IMR-90 (cell line): ENCODE measurements around the gene AKAP12. TPM values are rescaled to one million over a fixed set of nuclear protein-coding genes. Genes with fewer than 3 reads are reported as not detected.

Experiments
- ATAC-seq: fragments of 200-7000 bp; cut with Tn5 transposase; 2 replicates; pipeline ENCODE4 v1.9.1; 2020; ENCODE audit warnings: low read depth, mild to moderate bottlenecking, moderate library complexity
- BruUV-seq: library from RNA; stranded (reverse); fragments of 400-500 nt; replicated peaks from 2 replicates; lab custom pipeline; 2021; lab: Mats Ljungman, UMichigan
- CTCF ChIA-PET: fragments of 300-600 bp; formaldehyde crosslinking; extraction: SDS; loops from one replicate; lab custom pipeline; 2021; ENCODE audit warnings: antibody characterized with exemption; lab: Yijun Ruan, JAX
- POLR2A ChIA-PET: fragments of 300-600 bp; sonication (Branson Sonifier 250); formaldehyde crosslinking; loops from one replicate; lab custom pipeline; 2022; ENCODE audit warnings: antibody characterized with exemption; ENCODE audit not compliant: unreplicated experiment; lab: Charles Lee
- DNase-seq: peaks from one replicate; pipeline ENCODE4 v3.0.0; 2013
- H2AFZ ChIP-seq: replicated peaks from 2 replicates; pipeline ENCODE3; 2013; ENCODE audit warnings: low read length, mild to moderate bottlenecking; ENCODE audit not compliant: poor library complexity
- H2AK5ac ChIP-seq: 2 replicates; pipeline ENCODE4 v1.6.1; 2013; ENCODE audit warnings: low read depth, low read length, inconsistent platforms
- H2AK9ac ChIP-seq: replicated peaks from 2 replicates; pipeline ENCODE3; 2013; ENCODE audit warnings: mild to moderate bottlenecking, low read depth, low read length, moderate library complexity; ENCODE audit not compliant: poor library complexity
- H2BK120ac ChIP-seq: 2 replicates; pipeline ENCODE4 v1.6.1; 2013; ENCODE audit warnings: low read depth, low read length, inconsistent platforms
- H2BK15ac ChIP-seq: 3 replicates; pipeline ENCODE4 v1.6.1; 2013; ENCODE audit warnings: low read depth, low read length, inconsistent platforms
- H2BK20ac ChIP-seq: 2 replicates; pipeline ENCODE4 v1.6.1; 2013; ENCODE audit warnings: low read depth, mild to moderate bottlenecking, inconsistent platforms, low read length, moderate library complexity
- H2BK5ac ChIP-seq: 2 replicates; pipeline ENCODE4 v1.6.1; 2013; ENCODE audit warnings: mild to moderate bottlenecking, low read depth, low read length, inconsistent platforms; ENCODE audit not compliant: poor library complexity, severe bottlenecking
- H3K14ac ChIP-seq: replicated peaks from 2 replicates; pipeline ENCODE4 v1.6.1; 2013; ENCODE audit warnings: low read depth, low read length, inconsistent platforms
- H3K18ac ChIP-seq: 2 replicates; pipeline ENCODE4 v1.6.1; 2013; ENCODE audit warnings: low read depth, low read length, control low read depth
- H3K23ac ChIP-seq: 2 replicates; pipeline ENCODE4 v1.6.1; 2013; ENCODE audit warnings: low read depth, low read length, inconsistent platforms
- H3K27ac ChIP-seq: 2 replicates; pipeline ENCODE4 v1.5.1; 2013; ENCODE audit warnings: mild to moderate bottlenecking, control low read depth, low read length; ENCODE audit not compliant: insufficient read depth
- H3K27me3 ChIP-seq: 2 replicates; pipeline ENCODE4 v1.6.1; 2013; ENCODE audit warnings: low read length; ENCODE audit not compliant: control insufficient read depth, insufficient read depth
- H3K36me3 ChIP-seq: 2 replicates; pipeline ENCODE4 v1.6.1; 2013; ENCODE audit warnings: low read length, mixed read lengths; ENCODE audit not compliant: control insufficient read depth, insufficient read depth
- H3K4ac ChIP-seq: 2 replicates; pipeline ENCODE4 v1.6.1; 2013; ENCODE audit warnings: low read depth, low read length, inconsistent platforms
- H3K4me1 ChIP-seq: 2 replicates; pipeline ENCODE4 v1.6.1; 2013; ENCODE audit warnings: low read length, mixed read lengths; ENCODE audit not compliant: control insufficient read depth, insufficient read depth
- H3K4me2 ChIP-seq: 2 replicates; pipeline ENCODE4 v1.6.1; 2013; ENCODE audit warnings: low read depth, mild to moderate bottlenecking, control low read depth, low read length, moderate library complexity
- H3K4me3 ChIP-seq: 2 replicates; pipeline ENCODE4 v1.5.1; 2013; ENCODE audit warnings: low read depth, mild to moderate bottlenecking, control low read depth, low read length, moderate library complexity; ENCODE audit not compliant: insufficient read depth
- H3K56ac ChIP-seq: 2 replicates; pipeline ENCODE4 v1.6.1; 2013; ENCODE audit warnings: low read length, inconsistent platforms; ENCODE audit not compliant: insufficient read depth; ENCODE audit errors: extremely low read depth
- H3K79me1 ChIP-seq, 2 experiments: 2 replicates each; pipeline ENCODE4 v1.6.1; 2013; ENCODE audit warnings: low read length in 2 of 2, inconsistent platforms in 1 of 2, low read depth in 1 of 2
- H3K9ac ChIP-seq: 2 replicates; pipeline ENCODE4 v1.6.1; 2013; ENCODE audit warnings: low read depth, low read length, control low read depth
- H3K9me1 ChIP-seq: 2 replicates; pipeline ENCODE4 v1.6.1; 2013; ENCODE audit warnings: low read length, inconsistent platforms; ENCODE audit not compliant: insufficient read depth
- H3K9me3 ChIP-seq: 2 replicates; pipeline ENCODE4 v1.6.1; 2013; ENCODE audit warnings: low read length; ENCODE audit not compliant: control insufficient read depth, insufficient read depth
- H4K20me1 ChIP-seq: 2 replicates; pipeline ENCODE4 v1.6.1; 2013; ENCODE audit warnings: low read length, inconsistent platforms; ENCODE audit not compliant: insufficient read depth
- H4K5ac ChIP-seq: 2 replicates; pipeline ENCODE4 v1.6.1; 2013; ENCODE audit warnings: mild to moderate bottlenecking, low read depth, low read length, control low read depth
- H4K8ac ChIP-seq, 2 experiments: 2 replicates each; pipeline ENCODE4 v1.6.1; 2013; ENCODE audit warnings: low read depth in 2 of 2, low read length in 2 of 2, control low read depth in 1 of 2, inconsistent platforms in 1 of 2
- H4K91ac ChIP-seq: 2 replicates; pipeline ENCODE4 v1.6.1; 2013; ENCODE audit warnings: low read depth, low read length, inconsistent platforms; ENCODE audit not compliant: insufficient read depth
- BHLHE40 ChIP-seq: fragments of 150-350 bp; IDR thresholded peaks from 2 replicates; pipeline ENCODE4 v1.6.1; 2016; ENCODE audit warnings: mild to moderate bottlenecking, low read depth, low read length
- CEBPB ChIP-seq: IDR thresholded peaks from 2 replicates; pipeline ENCODE4 v1.6.1; 2012; ENCODE audit warnings: low read depth, low read length, improper control_type of control experiment
- MAZ ChIP-seq: IDR thresholded peaks from 2 replicates; pipeline ENCODE4 v1.6.1; 2012; ENCODE audit warnings: low read depth, mild to moderate bottlenecking, low read length, improper control_type of control experiment, moderate library complexity, borderline replicate concordance
- MXI1 ChIP-seq: IDR thresholded peaks from 2 replicates; pipeline ENCODE4 v1.6.1; 2012; ENCODE audit warnings: low read depth, mild to moderate bottlenecking, low read length, moderate library complexity, borderline replicate concordance
- NFE2L2 ChIP-seq: fragments of 150-350 bp; IDR thresholded peaks from 2 replicates; pipeline ENCODE4 v1.6.1; 2016; ENCODE audit warnings: low read depth, mild to moderate bottlenecking, low read length
- POLR2A ChIP-seq: IDR thresholded peaks from 2 replicates; pipeline ENCODE4 v1.6.1; 2012; ENCODE audit warnings: mild to moderate bottlenecking, low read depth, low read length
- RAD21 ChIP-seq: IDR thresholded peaks from 2 replicates; pipeline ENCODE4 v1.6.1; 2012; ENCODE audit warnings: low read length, improper control_type of control experiment
- RCOR1 ChIP-seq: IDR thresholded peaks from 2 replicates; pipeline ENCODE4 v1.6.1; 2012; ENCODE audit warnings: mild to moderate bottlenecking, low read length, improper control_type of control experiment; ENCODE audit not compliant: insufficient replicate concordance
- RFX5 ChIP-seq: IDR thresholded peaks from 2 replicates; pipeline ENCODE4 v1.8.0; 2012; ENCODE audit warnings: low read depth, mild to moderate bottlenecking, low read length, moderate library complexity
- SMC3 ChIP-seq: fragments of 150-350 bp; IDR thresholded peaks from 2 replicates; pipeline ENCODE4 v1.6.1; 2016; ENCODE audit warnings: low read depth, mild to moderate bottlenecking, antibody characterized with exemption, low read length, moderate library complexity
- WGBS, 2 experiments: methylation state at CpG; one replicate each; pipeline versions ENCODE4 v1.1.5 to v1.1.7; 2013; ENCODE audit warnings: missing lambda C conversion rate in 2 of 2; ENCODE audit not compliant: insufficient read length in 1 of 2; ENCODE audit errors: extremely low coverage in 2 of 2; 5-methylcytosine and 5-hydroxymethylcytosine counted together
- dilution Hi-C: fragments of 300-500 bp; cut with HindIII; formaldehyde crosslinking; loops from one replicate; pipeline ENCODE4 v1.14.3; 2018; ENCODE audit warnings: low sequenced_read_pairs; ENCODE audit not compliant: unreplicated experiment
- in situ Hi-C: fragments of 300-500 bp; cut with MboI; formaldehyde crosslinking; loops from 3 replicates; pipeline ENCODE4 v1.14.3; 2019; ENCODE audit warnings: low sequenced_read_pairs, inconsistent platforms, mixed read lengths
- intact Hi-C: fragments of 100-400 bp; cut with micrococcal nuclease; formaldehyde crosslinking; loops from 2 replicates; pipeline ENCODE4 v1.10.0; 2022
- polyA plus RNA-seq, 3 experiments: library from polyadenylated mRNA; depleted of rRNA; stranded (reverse); fragments of >200 nt; gene quantifications; 2 replicates each; pipeline ENCODE4 v1.2.3, GENCODE V29; 2012; ENCODE audit warnings: low replicate concordance in 1 of 3
- total RNA-seq: library from RNA; depleted of rRNA; stranded (reverse); fragments of >200 nt; gene quantifications from 2 replicates; pipeline ENCODE4 v1.2.3, GENCODE V29; 2012
- TF ChIP-seq, protein P1 (sequence below): conservative IDR thresholded peaks from 2 replicates; pipeline ENCODE4 v1.5.1; 2012; ENCODE audit warnings: mild to moderate bottlenecking, low read depth, low read length, improper control_type of control experiment
- TF ChIP-seq, protein P2 (sequence below): fragments of 150-350 bp; IDR thresholded peaks from 2 replicates; pipeline ENCODE4 v1.6.1; 2016; ENCODE audit warnings: low read depth, mild to moderate bottlenecking, low read length, moderate library complexity, borderline replicate concordance

Gene AKAP12
- total and polyA plus RNA-seq, 2 of the 4 experiments (the other 2 are of a cell fraction): 56.0 to 118 TPM

DNA sequence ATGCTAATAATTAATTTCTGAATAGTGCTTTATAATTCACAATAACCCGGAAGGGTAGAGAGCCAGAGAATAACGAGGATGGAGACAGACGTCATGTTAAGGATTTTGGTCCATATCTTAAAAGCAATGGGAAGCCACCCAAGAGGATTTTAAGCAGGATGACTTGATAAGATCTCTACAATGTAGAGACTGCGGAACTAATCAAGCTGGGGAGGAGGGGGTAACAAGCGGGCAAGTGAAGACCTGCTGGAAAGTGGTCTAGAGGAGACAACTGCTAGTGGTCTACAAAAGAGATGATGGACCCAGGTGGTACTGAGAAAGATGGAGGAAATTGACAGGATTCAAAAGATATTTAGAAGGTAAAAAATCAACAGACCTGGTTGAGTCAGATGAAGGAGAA is 144.4 kb downstream of the AKAP12 start:
- ATAC-seq: no peak

More for the DNA sequence above, 144.4 kb downstream of the AKAP12 start:
- TF ChIP-seq MXI1 (no peak), BHLHE40 (no peak), CEBPB (no peak), MAZ (no peak), SMC3 (no peak), RFX5 (no peak), RCOR1 (no peak), POLR2A (no peak), RAD21 (no peak), NFE2L2 (no peak)
- TF ChIP-seq, protein P1, sequence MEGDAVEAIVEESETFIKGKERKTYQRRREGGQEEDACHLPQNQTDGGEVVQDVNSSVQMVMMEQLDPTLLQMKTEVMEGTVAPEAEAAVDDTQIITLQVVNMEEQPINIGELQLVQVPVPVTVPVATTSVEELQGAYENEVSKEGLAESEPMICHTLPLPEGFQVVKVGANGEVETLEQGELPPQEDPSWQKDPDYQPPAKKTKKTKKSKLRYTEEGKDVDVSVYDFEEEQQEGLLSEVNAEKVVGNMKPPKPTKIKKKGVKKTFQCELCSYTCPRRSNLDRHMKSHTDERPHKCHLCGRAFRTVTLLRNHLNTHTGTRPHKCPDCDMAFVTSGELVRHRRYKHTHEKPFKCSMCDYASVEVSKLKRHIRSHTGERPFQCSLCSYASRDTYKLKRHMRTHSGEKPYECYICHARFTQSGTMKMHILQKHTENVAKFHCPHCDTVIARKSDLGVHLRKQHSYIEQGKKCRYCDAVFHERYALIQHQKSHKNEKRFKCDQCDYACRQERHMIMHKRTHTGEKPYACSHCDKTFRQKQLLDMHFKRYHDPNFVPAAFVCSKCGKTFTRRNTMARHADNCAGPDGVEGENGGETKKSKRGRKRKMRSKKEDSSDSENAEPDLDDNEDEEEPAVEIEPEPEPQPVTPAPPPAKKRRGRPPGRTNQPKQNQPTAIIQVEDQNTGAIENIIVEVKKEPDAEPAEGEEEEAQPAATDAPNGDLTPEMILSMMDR: no peak
- TF ChIP-seq, protein P2, sequence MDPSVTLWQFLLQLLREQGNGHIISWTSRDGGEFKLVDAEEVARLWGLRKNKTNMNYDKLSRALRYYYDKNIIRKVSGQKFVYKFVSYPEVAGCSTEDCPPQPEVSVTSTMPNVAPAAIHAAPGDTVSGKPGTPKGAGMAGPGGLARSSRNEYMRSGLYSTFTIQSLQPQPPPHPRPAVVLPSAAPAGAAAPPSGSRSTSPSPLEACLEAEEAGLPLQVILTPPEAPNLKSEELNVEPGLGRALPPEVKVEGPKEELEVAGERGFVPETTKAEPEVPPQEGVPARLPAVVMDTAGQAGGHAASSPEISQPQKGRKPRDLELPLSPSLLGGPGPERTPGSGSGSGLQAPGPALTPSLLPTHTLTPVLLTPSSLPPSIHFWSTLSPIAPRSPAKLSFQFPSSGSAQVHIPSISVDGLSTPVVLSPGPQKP: no peak
- peaks cover 44 to 63% of the 10 kb centered on the region in 2 experiments for H3K79me1 ChIP-seq
- no peak overlapping the region for H2BK5ac ChIP-seq
- H3K9ac ChIP-seq: no peak overlapping the region
- H4K8ac ChIP-seq: no peak overlapping the region
- H3K27ac ChIP-seq: no peak overlapping the region
- H3K4me2 ChIP-seq: no peak overlapping the region
- no peak overlapping the region for H3K4me3 ChIP-seq
- in situ Hi-C loops: no loop called here
- no peak overlapping the region for H2BK20ac ChIP-seq
- H4K20me1 ChIP-seq: peaks cover 6% of the 10 kb centered on the region; the same call in 1 of the 2 replicates
- POLR2A ChIA-PET: no interaction called here
- no peak overlapping the region for H2BK15ac ChIP-seq
- H3K14ac ChIP-seq: no peak overlapping the region
- no peak overlapping the region for H2AK5ac ChIP-seq
- no peak overlapping the region for H2BK120ac ChIP-seq
- CTCF ChIA-PET: no interaction called here
- no peak overlapping the region for H3K18ac ChIP-seq
- H3K9me1 ChIP-seq: peaks cover 11% of the 10 kb centered on the region; the same call in 1 of the 2 replicates
- no peaks in the 10 kb centered on the region for H3K27me3 ChIP-seq
- peaks cover 7% of the 10 kb centered on the region for H3K4me1 ChIP-seq
- no peaks in the 10 kb centered on the region for H3K36me3 ChIP-seq
- no peak for DNase-seq
- no peak overlapping the region for H3K23ac ChIP-seq
- H4K91ac ChIP-seq: no peak overlapping the region
- H3K4ac ChIP-seq: no peak overlapping the region
- H3K9me3 ChIP-seq: no peaks in the 10 kb centered on the region
- 100% methylated on average over 2 of the region's 5 CpGs; no CpG with 5 or more reads in 1 of the 2 experiments for WGBS, 2 experiments
- H2AK9ac ChIP-seq: no peak overlapping the region
- dilution Hi-C loops: no loop called here
- no TSS peak for BruUV-seq
- H4K5ac ChIP-seq: no peak overlapping the region
- H3K56ac ChIP-seq: no peak overlapping the region
- intact Hi-C loops: no loop called here
- no peak overlapping the region for H2AFZ ChIP-seq
